Memory B cell (primary cell): Measurements from ENCODE around the gene IL10RA.

ENCODE experiments used
- ATAC-seq: fragments of 150-1000 bp; cut with Tn5 transposase; 2 replicates; pipeline ENCODE4 v1.10.0; 2021; ENCODE audit warnings: low read depth, mild to moderate bottlenecking, moderate library complexity
- DNase-seq, 2 donors: peaks; one replicate each; pipeline ENCODE4 v3.0.0; 2022; ENCODE audit warnings: low spot score in 2 of 2
- H3K27ac Mint-ChIP-seq: one replicate; pipeline ENCODE4 v1.8.0; 2022; ENCODE audit warnings: mild to moderate bottlenecking, moderate library complexity, mixed read lengths
- H3K27me3 Mint-ChIP-seq: one replicate; pipeline ENCODE4 v1.8.0; 2022; ENCODE audit warnings: mixed read lengths
- H3K36me3 Mint-ChIP-seq: one replicate; pipeline ENCODE4 v1.8.0; 2022; ENCODE audit warnings: mild to moderate bottlenecking, mixed read lengths
- H3K4me1 Mint-ChIP-seq: one replicate; pipeline ENCODE4 v1.8.0; 2022; ENCODE audit warnings: mixed read lengths
- H3K4me3 Mint-ChIP-seq: one replicate; pipeline ENCODE4 v1.8.0; 2022; ENCODE audit warnings: mild to moderate bottlenecking, moderate library complexity, mixed read lengths
- H3K9me3 Mint-ChIP-seq: one replicate; pipeline ENCODE4 v1.8.0; 2022; ENCODE audit warnings: mixed read lengths

IL10RA gene

GRCh38 chr11:118010738-118011461 is 24.7 kb downstream of the IL10RA start:
- peak; percentile 76 to 87 for DNase-seq
- H3K27me3 Mint-ChIP-seq = no peaks in the 10 kb centered on the region
- H3K27ac Mint-ChIP-seq = peak overlapping the region; percentile 99

GRCh38 chr11:118012083-118012669 is 26.0 kb downstream of the IL10RA start:
- Mint-ChIP-seq H3K4me3 (peak overlapping the region; percentile 33), H3K36me3 (peaks cover 3% of the 10 kb centered on the region), H3K27me3 (no peaks in the 10 kb centered on the region), H3K27ac (peak overlapping the region; percentile 99), H3K9me3 (peaks cover 2% of the 10 kb centered on the region), H3K4me1 (peaks cover 70% of the 10 kb centered on the region)
- no peak for ATAC-seq
- no peak for DNase-seq

More at GRCh38 chr11:118010738-118011461, 24.7 kb downstream of the IL10RA start:
- Mint-ChIP-seq H3K4me1 (peaks cover 73% of the 10 kb centered on the region), H3K9me3 (peaks cover 2% of the 10 kb centered on the region), H3K4me3 (peak overlapping the region; percentile 28), H3K36me3 (peaks cover 1% of the 10 kb centered on the region)
- ATAC-seq = peak; percentile 85

- Mint-ChIP-seq H3K4me3 (peak overlapping the region; percentile 17), H3K27me3 (no peaks in the 10 kb centered on the region), H3K36me3 (peaks cover 15% of the 10 kb centered on the region), H3K9me3 (peaks cover 12% of the 10 kb centered on the region), H3K27ac (peak overlapping the region; percentile 56), H3K4me1 (peaks cover 53% of the 10 kb centered on the region)
- ATAC-seq = no peak
- no peak for DNase-seq
Measured at GRCh38 chr11:118014022-118014421, 27.8 kb downstream of the IL10RA start.

GRCh38 chr11:118015385-118015841 is 29.2 kb downstream of the IL10RA start:
- Mint-ChIP-seq H3K27me3 (no peaks in the 10 kb centered on the region), H3K27ac (peak overlapping the region; percentile 74), H3K4me1 (peaks cover 44% of the 10 kb centered on the region), H3K36me3 (peaks cover 17% of the 10 kb centered on the region), H3K4me3 (peak overlapping the region; percentile 63), H3K9me3 (peaks cover 16% of the 10 kb centered on the region)
- no peak for DNase-seq
- no peak for ATAC-seq

- H3K27ac Mint-ChIP-seq = peak overlapping the region; percentile 74
- no peaks in the 10 kb centered on the region for H3K27me3 Mint-ChIP-seq
- peaks cover 16% of the 10 kb centered on the region for H3K9me3 Mint-ChIP-seq
- ATAC-seq (no peak), DNase-seq (no peak)
- H3K4me1 Mint-ChIP-seq = peaks cover 37% of the 10 kb centered on the region
- peak overlapping the region; percentile 63 for H3K4me3 Mint-ChIP-seq
- H3K36me3 Mint-ChIP-seq = peaks cover 17% of the 10 kb centered on the region
Measured at GRCh38 chr11:118016104-118016503, 29.9 kb downstream of the IL10RA start.

GRCh38 chr11:118017111-118017510 is 30.9 kb downstream of the IL10RA start:
- no peak overlapping the region for H3K27ac Mint-ChIP-seq
- no peak for DNase-seq
- H3K27me3 Mint-ChIP-seq = no peaks in the 10 kb centered on the region
- peaks cover 17% of the 10 kb centered on the region for H3K36me3 Mint-ChIP-seq
- no peak overlapping the region for H3K4me3 Mint-ChIP-seq
- ATAC-seq = no peak
- H3K4me1 Mint-ChIP-seq = peaks cover 32% of the 10 kb centered on the region
- peaks cover 18% of the 10 kb centered on the region for H3K9me3 Mint-ChIP-seq

GRCh38 chr11:118017631-118018315 is 31.6 kb downstream of the IL10RA start:
- H3K4me1 Mint-ChIP-seq = peaks cover 27% of the 10 kb centered on the region
- H3K4me3 Mint-ChIP-seq = no peak overlapping the region
- no peaks in the 10 kb centered on the region for H3K27me3 Mint-ChIP-seq
- no peak for ATAC-seq
- H3K36me3 Mint-ChIP-seq = peaks cover 17% of the 10 kb centered on the region
- DNase-seq = no peak
- H3K27ac Mint-ChIP-seq = no peak overlapping the region
- H3K9me3 Mint-ChIP-seq = peaks cover 18% of the 10 kb centered on the region

GRCh38 chr11:118018401-118018800 is 32.2 kb downstream of the IL10RA start:
- H3K4me3 Mint-ChIP-seq = no peak overlapping the region
- H3K27me3 Mint-ChIP-seq = no peaks in the 10 kb centered on the region
- no peak overlapping the region for H3K27ac Mint-ChIP-seq
- no peak for DNase-seq
- H3K36me3 Mint-ChIP-seq = peaks cover 15% of the 10 kb centered on the region
- H3K4me1 Mint-ChIP-seq = peaks cover 24% of the 10 kb centered on the region
- H3K9me3 Mint-ChIP-seq = peaks cover 18% of the 10 kb centered on the region
- ATAC-seq = no peak

GRCh38 chr11:118021146-118021545 is 35.0 kb downstream of the IL10RA start:
- ATAC-seq (no peak), DNase-seq (no peak)
- Mint-ChIP-seq H3K9me3 (peaks cover 16% of the 10 kb centered on the region), H3K27ac (no peak overlapping the region), H3K36me3 (peaks cover 15% of the 10 kb centered on the region), H3K4me3 (no peak overlapping the region), H3K4me1 (peaks cover 14% of the 10 kb centered on the region), H3K27me3 (no peaks in the 10 kb centered on the region)

- Mint-ChIP-seq H3K27ac (no peak overlapping the region), H3K36me3 (no peaks in the 10 kb centered on the region), H3K4me3 (no peak overlapping the region), H3K9me3 (no peaks in the 10 kb centered on the region), H3K4me1 (peaks cover 15% of the 10 kb centered on the region), H3K27me3 (no peaks in the 10 kb centered on the region)
- DNase-seq = no peak
- no peak for ATAC-seq
Measured at GRCh38 chr11:118027694-118028093, 41.5 kb downstream of the IL10RA start.

- H3K27me3 Mint-ChIP-seq = no peaks in the 10 kb centered on the region
- no peaks in the 10 kb centered on the region for H3K36me3 Mint-ChIP-seq
- ATAC-seq = no peak
- no peak overlapping the region for H3K27ac Mint-ChIP-seq
- H3K4me1 Mint-ChIP-seq = peaks cover 15% of the 10 kb centered on the region
- no peaks in the 10 kb centered on the region for H3K9me3 Mint-ChIP-seq
- no peak for DNase-seq
- no peak overlapping the region for H3K4me3 Mint-ChIP-seq
Measured at GRCh38 chr11:118028626-118029025, 42.4 kb downstream of the IL10RA start.

- ATAC-seq (no peak), DNase-seq (no peak)
- Mint-ChIP-seq H3K27ac (no peak overlapping the region), H3K4me1 (peaks cover 4% of the 10 kb centered on the region), H3K9me3 (no peaks in the 10 kb centered on the region), H3K36me3 (no peaks in the 10 kb centered on the region), H3K27me3 (no peaks in the 10 kb centered on the region), H3K4me3 (no peak overlapping the region)
Measured at GRCh38 chr11:118033443-118033842, 47.2 kb downstream of the IL10RA start.

GRCh38 chr11:118042141-118042540 is 55.9 kb downstream of the IL10RA start:
- Mint-ChIP-seq H3K27ac (no peak overlapping the region), H3K4me1 (peaks cover 19% of the 10 kb centered on the region)
- ATAC-seq = no peak

GRCh38 chr11:118042796-118043195 is 56.6 kb downstream of the IL10RA start:
- Mint-ChIP-seq H3K9me3 (no peaks in the 10 kb centered on the region), H3K27me3 (no peaks in the 10 kb centered on the region), H3K4me1 (peaks cover 19% of the 10 kb centered on the region), H3K27ac (peak overlapping the region; percentile 13), H3K4me3 (no peak overlapping the region), H3K36me3 (no peaks in the 10 kb centered on the region)
- ATAC-seq = no peak
- no peak for DNase-seq

More at GRCh38 chr11:118042141-118042540, 55.9 kb downstream of the IL10RA start:
- no peaks in the 10 kb centered on the region for H3K36me3 Mint-ChIP-seq
- H3K9me3 Mint-ChIP-seq = no peaks in the 10 kb centered on the region
- H3K4me3 Mint-ChIP-seq = no peak overlapping the region
- no peak for DNase-seq
- H3K27me3 Mint-ChIP-seq = no peaks in the 10 kb centered on the region
